ENCODE results near the gene CEACAM20.
"Not testable (repeated sequence)": the region's sequence is repeated elsewhere in the genome, so short reads cannot be mapped to it uniquely, and the experiment has no call there.

DNA sequence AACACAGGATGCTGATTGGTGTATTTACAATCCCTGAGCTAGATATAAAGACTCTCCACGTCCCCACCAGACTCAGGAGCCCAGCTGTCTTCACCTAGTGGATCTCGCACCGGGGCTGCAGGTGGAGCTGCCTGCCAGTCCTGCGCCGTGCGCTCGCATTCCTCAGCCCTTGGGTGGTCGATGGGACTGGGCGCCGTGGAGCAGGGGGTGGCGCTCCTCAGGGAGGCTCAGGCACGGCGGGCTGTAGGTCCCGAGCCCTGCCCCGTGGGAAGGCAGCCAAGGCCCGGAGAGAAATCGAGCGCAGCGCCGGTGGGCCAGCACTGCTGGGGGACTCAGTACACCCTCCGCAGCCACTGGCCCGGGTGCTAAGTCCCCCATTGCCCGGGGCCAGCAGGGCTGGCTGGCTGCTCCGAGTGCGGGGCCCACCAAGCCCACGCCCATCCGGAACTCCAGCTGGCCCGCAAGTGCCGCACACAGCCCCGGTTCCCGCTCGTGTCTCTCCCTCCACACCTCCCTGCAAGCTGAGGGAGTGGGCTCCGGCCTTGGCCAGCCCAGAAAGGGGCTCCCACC lies 33.7 kb upstream of the CEACAM20 start:
- TF ChIP-seq, protein P1, sequence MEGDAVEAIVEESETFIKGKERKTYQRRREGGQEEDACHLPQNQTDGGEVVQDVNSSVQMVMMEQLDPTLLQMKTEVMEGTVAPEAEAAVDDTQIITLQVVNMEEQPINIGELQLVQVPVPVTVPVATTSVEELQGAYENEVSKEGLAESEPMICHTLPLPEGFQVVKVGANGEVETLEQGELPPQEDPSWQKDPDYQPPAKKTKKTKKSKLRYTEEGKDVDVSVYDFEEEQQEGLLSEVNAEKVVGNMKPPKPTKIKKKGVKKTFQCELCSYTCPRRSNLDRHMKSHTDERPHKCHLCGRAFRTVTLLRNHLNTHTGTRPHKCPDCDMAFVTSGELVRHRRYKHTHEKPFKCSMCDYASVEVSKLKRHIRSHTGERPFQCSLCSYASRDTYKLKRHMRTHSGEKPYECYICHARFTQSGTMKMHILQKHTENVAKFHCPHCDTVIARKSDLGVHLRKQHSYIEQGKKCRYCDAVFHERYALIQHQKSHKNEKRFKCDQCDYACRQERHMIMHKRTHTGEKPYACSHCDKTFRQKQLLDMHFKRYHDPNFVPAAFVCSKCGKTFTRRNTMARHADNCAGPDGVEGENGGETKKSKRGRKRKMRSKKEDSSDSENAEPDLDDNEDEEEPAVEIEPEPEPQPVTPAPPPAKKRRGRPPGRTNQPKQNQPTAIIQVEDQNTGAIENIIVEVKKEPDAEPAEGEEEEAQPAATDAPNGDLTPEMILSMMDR (conservative IDR thresholded peaks at IDR 0.05; ENCODE audit: low read length) = not testable (repeated sequence)
- not testable (repeated sequence) for TF ChIP-seq EZH2phosphoT487 (IDR thresholded peaks at IDR 0.05; ENCODE audit: borderline replicate concordance)
